IPS DF 6.9 (cell line): ENCODE data around the gene KRT79.

Experiments used
- DNase-seq: peaks from one replicate; pipeline ENCODE4 v3.0.0-alpha.2; 2013; ENCODE audit warnings: low read depth, low spot score
- H3K27ac ChIP-seq: one replicate; pipeline ENCODE4 v1.5.1; 2013; ENCODE audit warnings: low read length, control low read depth
- H3K27me3 ChIP-seq: 2 replicates; pipeline ENCODE4 v1.6.1; 2013; ENCODE audit warnings: mild to moderate bottlenecking, low read length; ENCODE audit not compliant: control insufficient read depth, insufficient read depth
- H3K36me3 ChIP-seq: 2 replicates; pipeline ENCODE4 v1.6.1; 2013; ENCODE audit warnings: low read length; ENCODE audit not compliant: control insufficient read depth, insufficient read depth
- H3K4me1 ChIP-seq: 2 replicates; pipeline ENCODE4 v1.6.1; 2013; ENCODE audit warnings: low read length; ENCODE audit not compliant: control insufficient read depth, insufficient read depth
- H3K4me3 ChIP-seq: 2 replicates; pipeline ENCODE4 v1.5.1; 2013; ENCODE audit warnings: mild to moderate bottlenecking, low read length
- H3K9me3 ChIP-seq: 2 replicates; pipeline ENCODE4 v1.6.1; 2013; ENCODE audit warnings: low read length, inconsistent platforms; ENCODE audit not compliant: control insufficient read depth, insufficient read depth
- WGBS: extraction: QIAGEN DNeasy Blood & Tissue Kit; methylation state at CpG from one replicate; pipeline ENCODE4 v1.1.7; 2013; ENCODE audit warnings: mixed read lengths, missing lambda C conversion rate; ENCODE audit not compliant: insufficient read length, insufficient coverage; 5-methylcytosine and 5-hydroxymethylcytosine counted together

The KRT79 gene

DNA sequence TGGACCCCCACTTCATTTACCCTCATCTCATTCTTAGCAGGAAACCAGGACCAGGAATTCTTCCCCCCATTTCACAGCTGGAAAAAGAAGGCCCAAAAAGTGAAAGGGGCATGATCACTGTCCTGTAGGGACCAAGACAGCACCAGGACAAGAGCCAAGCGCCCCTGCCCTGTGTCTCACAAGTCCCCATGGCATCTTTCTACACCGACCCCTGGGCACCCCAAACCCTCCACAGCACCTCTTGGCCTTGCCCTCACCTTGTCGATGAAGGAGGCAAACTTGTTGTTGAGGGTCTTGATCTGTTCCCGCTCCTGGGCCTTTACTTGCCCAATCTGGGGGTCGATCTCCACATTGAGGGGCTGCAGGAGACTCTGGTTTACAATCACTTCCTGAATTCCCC is 57.7 kb downstream of the KRT79 start:
- no peaks in the 10 kb centered on the region for H3K36me3 ChIP-seq
- no peak overlapping the region for H3K27ac ChIP-seq
- no CpG with 5 or more reads among the region's 5 CpGs for WGBS
- no peak overlapping the region for H3K4me3 ChIP-seq
- no peaks in the 10 kb centered on the region for H3K4me1 ChIP-seq
- no peaks in the 10 kb centered on the region for H3K9me3 ChIP-seq
- DNase-seq, result no peak
- no peaks in the 10 kb centered on the region for H3K27me3 ChIP-seq

DNA sequence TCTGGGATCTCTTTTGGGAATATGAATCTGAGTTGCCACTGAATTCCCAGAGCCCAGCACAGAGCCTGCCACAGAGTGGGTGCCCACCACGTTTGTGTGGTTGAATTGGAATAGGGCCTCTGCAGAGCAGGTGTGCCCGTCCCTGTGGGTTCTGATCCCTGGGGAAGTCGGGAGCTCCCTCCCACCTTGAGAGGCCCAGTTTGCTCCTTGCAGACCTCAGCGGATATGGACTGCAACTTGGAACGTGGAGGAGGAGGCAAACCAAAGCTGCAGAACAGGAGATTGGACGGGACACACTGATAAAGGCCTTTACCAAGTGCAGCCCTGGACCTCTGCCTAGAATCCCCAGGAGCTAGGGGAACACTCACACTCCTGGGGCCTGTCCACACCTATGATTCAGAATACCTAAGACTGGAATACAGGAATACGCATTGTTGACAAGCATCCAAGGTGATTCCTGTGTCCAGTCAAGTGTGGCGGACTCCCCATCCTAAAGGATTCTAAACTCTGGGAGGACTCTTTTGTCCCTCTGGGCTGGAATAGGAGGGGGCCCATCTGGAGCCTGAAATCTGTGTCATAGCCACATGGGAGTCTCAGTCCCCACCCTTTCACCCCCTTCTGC is 59.4 kb downstream of the KRT79 start:
- no peak for DNase-seq
- no peaks in the 10 kb centered on the region for H3K27me3 ChIP-seq
- no CpG with 5 or more reads among the region's 8 CpGs for WGBS

GRCh38 chr12:52772772-52773171 is 61.3 kb downstream of the KRT79 start:
- no peaks in the 10 kb centered on the region for H3K36me3 ChIP-seq
- WGBS, result no CpG with 5 or more reads among the region's 3 CpGs
- no peak for DNase-seq
- no peak overlapping the region for H3K27ac ChIP-seq
- no peaks in the 10 kb centered on the region for H3K27me3 ChIP-seq
- no peak overlapping the region for H3K4me3 ChIP-seq
- H3K9me3 ChIP-seq, result no peaks in the 10 kb centered on the region
- no peaks in the 10 kb centered on the region for H3K4me1 ChIP-seq

More for the DNA sequence above, 59.4 kb downstream of the KRT79 start:
- Histone ChIP-seq H3K9me3 (no peaks in the 10 kb centered on the region), H3K4me3 (no peak overlapping the region), H3K4me1 (no peaks in the 10 kb centered on the region), H3K27ac (no peak overlapping the region), H3K36me3 (no peaks in the 10 kb centered on the region)

DNA sequence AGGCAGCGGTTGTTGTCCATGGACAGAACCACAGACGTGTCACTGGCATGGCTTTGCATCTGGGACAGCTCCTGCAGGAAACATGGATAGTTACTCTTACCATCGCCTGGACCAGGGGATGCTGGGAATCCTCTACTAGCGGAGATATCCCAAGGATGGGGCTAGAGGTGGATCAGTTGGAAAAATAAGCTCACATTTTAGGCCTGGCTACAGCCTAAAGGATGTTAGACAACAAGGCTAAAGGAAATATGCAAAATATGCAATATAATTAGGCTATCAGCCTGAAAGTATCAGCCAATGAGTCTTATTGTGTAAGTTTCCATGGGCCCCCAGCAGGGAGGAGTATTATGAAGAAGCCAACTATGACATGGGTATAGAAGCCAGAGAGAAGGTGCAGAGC is 61.9 kb downstream of the KRT79 start:
- no peaks in the 10 kb centered on the region for H3K4me1 ChIP-seq
- H3K4me3 ChIP-seq, result no peak overlapping the region
- no peaks in the 10 kb centered on the region for H3K9me3 ChIP-seq
- no peak for DNase-seq
- no peak overlapping the region for H3K27ac ChIP-seq
- no peaks in the 10 kb centered on the region for H3K36me3 ChIP-seq
- WGBS, result no CpG with 5 or more reads among the region's 4 CpGs
- H3K27me3 ChIP-seq, result no peaks in the 10 kb centered on the region

GRCh38 chr12:52771505-52771904 is 62.6 kb downstream of the KRT79 start:
- Histone ChIP-seq H3K4me1 (no peaks in the 10 kb centered on the region), H3K36me3 (no peaks in the 10 kb centered on the region), H3K4me3 (no peak overlapping the region), H3K27ac (no peak overlapping the region), H3K27me3 (no peaks in the 10 kb centered on the region), H3K9me3 (no peaks in the 10 kb centered on the region)
- no peak for DNase-seq
- no CpG with 5 or more reads among the region's 4 CpGs for WGBS
